ENCODE measurements around the gene RACK1. TPM values are rescaled to one million over a fixed set of nuclear protein-coding genes. Genes with fewer than 3 reads are reported as not detected.

Gene RACK1
- total and polyA plus RNA-seq, 2 of the 4 experiments (the other 2 are of a cell fraction), result 4,263 to 9,350 TPM

GRCh38 chr5:181242031-181242451 lies 1.7 kb downstream of the RACK1 start:
- no peak for DNase-seq
- intact Hi-C loops (cut with micrococcal nuclease), result no loop called here
- 29% methylated on average over 2 of the region's 6 CpGs; no CpG with 5 or more reads in 1 of the 2 experiments for WGBS, 2 experiments (ENCODE audit: extremely low coverage in 2 of 2, insufficient read length in 1 of 2)

More at GRCh38 chr5:181242031-181242451, 1.7 kb downstream of the RACK1 start:
- Histone ChIP-seq H4K8ac (ENCODE audit: low read depth in 2 of 2, low read length in 2 of 2) (no peak overlapping the region), H3K9ac (ENCODE audit: low read depth, low read length) (peak overlapping the region; percentile 91), H3K23ac (ENCODE audit: low read depth, low read length) (peak overlapping the region; percentile 85; the same call in 1 of the 2 replicates), H3K9me3 (ENCODE audit: control insufficient read depth, insufficient read depth, low read length) (no peaks in the 10 kb centered on the region), H3K4me1 (ENCODE audit: control insufficient read depth, insufficient read depth, low read length) (peaks cover 12% of the 10 kb centered on the region), H2BK5ac (ENCODE audit: low read depth, low read length, poor library complexity, severe bottlenecking) (peak overlapping the region; percentile 45), H2AK9ac (replicated peaks; ENCODE audit: low read depth, low read length, poor library complexity) (peak overlapping the region; percentile 53), H3K9me1 (ENCODE audit: insufficient read depth, low read length) (peaks cover 21% of the 10 kb centered on the region), H3K36me3 (ENCODE audit: control insufficient read depth, insufficient read depth, low read length) (peaks cover 51% of the 10 kb centered on the region), H3K27ac (ENCODE audit: insufficient read depth, low read length) (peak overlapping the region; percentile 38), H3K4ac (ENCODE audit: low read depth, low read length) (peak overlapping the region; percentile 26), H2BK20ac (ENCODE audit: low read depth, low read length) (no peak overlapping the region), H4K91ac (ENCODE audit: insufficient read depth, low read depth, low read length) (no peak overlapping the region), H4K20me1 (ENCODE audit: insufficient read depth, low read length) (peaks cover 66% of the 10 kb centered on the region), H3K18ac (ENCODE audit: low read depth, low read length) (no peak overlapping the region), H2BK120ac (ENCODE audit: low read depth, low read length) (no peak overlapping the region), H3K4me2 (ENCODE audit: low read depth, low read length) (peak overlapping the region; percentile 99), H2AK5ac (ENCODE audit: low read depth, low read length) (no peak overlapping the region), H2AFZ (replicated peaks; ENCODE audit: low read length, poor library complexity) (no peak overlapping the region), H3K27me3 (ENCODE audit: control insufficient read depth, insufficient read depth, low read length) (no peaks in the 10 kb centered on the region), H3K14ac (replicated peaks; ENCODE audit: low read depth, low read length) (peak overlapping the region; percentile 44; the same call in 1 of the 2 replicates), H3K56ac (ENCODE audit: extremely low read depth, insufficient read depth, low read length) (no peak overlapping the region), H3K79me1 (ENCODE audit: low read depth in 1 of 2, low read length in 2 of 2) (peaks cover 23 to 60% of the 10 kb centered on the region in 2 experiments), H4K5ac (ENCODE audit: low read depth, low read length) (no peak overlapping the region), H2BK15ac (ENCODE audit: low read depth, low read length) (no peak overlapping the region), H3K4me3 (ENCODE audit: insufficient read depth, low read depth, low read length) (peak overlapping the region; percentile 85)
- CTCF ChIA-PET, result interaction anchor here (1.6 kb wide), 1 partner anchor 19 kb away, joined by 5 read pairs; the partner anchor contains the start of gene TRIM52
- POLR2A ChIA-PET (ENCODE audit: unreplicated experiment), result no interaction called here
- BruUV-seq (replicated peaks), result no TSS peak
- TF ChIP-seq FOS (IDR thresholded peaks at IDR 0.05; ENCODE audit: low read depth, low read length), result no peak
- TF ChIP-seq CHD1 (IDR thresholded peaks at IDR 0.05; ENCODE audit: low read depth, low read length), result 0 out of 2 replicates have a peak, but pooled peaks have one; percentile 56
- in situ Hi-C loops (cut with MboI; ENCODE audit: low sequenced_read_pairs) (no loop called here), dilution Hi-C loops (cut with HindIII; ENCODE audit: low sequenced_read_pairs, unreplicated experiment) (no loop called here)
- ATAC-seq (ENCODE audit: low read depth), result no peak
